Measurements from ENCODE around the gene AK1. TPM values are rescaled to one million over a fixed set of nuclear protein-coding genes. Genes with fewer than 3 reads are reported as not detected.
A peak's percentile ranks its signal among the peaks of the same experiment; 100 is the strongest.

AK1 gene
- 36.9 and 41.9 TPM in 2 replicates for total RNA-seq (2014; rRNA removed; shearing (Covaris generic))
- polyA plus RNA-seq (2014; cell fraction: nucleus; rRNA removed): 25.9 and 42.4 TPM in 2 replicates

GRCh38 chr9:127877566-127877998, at the start of gene AK1:
TSS of gene AK1 (minus strand) at chr9:127877675. CDS start at chr9:127874617, 3,058 bp downstream.
- peak; percentile 56 for DNase-seq (ENCODE audit: extremely low read depth, low read depth)

GRCh38 chr9:127926906-127927200, 49.4 kb upstream of the AK1 start:
- no peak for DNase-seq (ENCODE audit: extremely low read depth, low read depth)

- DNase-seq (ENCODE audit: extremely low read depth, low read depth): no peak
Measured at GRCh38 chr9:127925959-127926905, 48.8 kb upstream of the AK1 start.

GRCh38 chr9:127924736-127925444, 47.4 kb upstream of the AK1 start:
- no peak for DNase-seq (ENCODE audit: extremely low read depth, low read depth)

GRCh38 chr9:127923771-127924170, 46.3 kb upstream of the AK1 start:
- no peak for DNase-seq (ENCODE audit: extremely low read depth, low read depth)

GRCh38 chr9:127923046-127923445, 45.6 kb upstream of the AK1 start:
- no peak for DNase-seq (ENCODE audit: extremely low read depth, low read depth)

- no peak for DNase-seq (ENCODE audit: extremely low read depth, low read depth)
Measured at GRCh38 chr9:127921557-127922120, 44.2 kb upstream of the AK1 start.

GRCh38 chr9:127920794-127921193, 43.3 kb upstream of the AK1 start:
- DNase-seq (ENCODE audit: extremely low read depth, low read depth): no peak

GRCh38 chr9:127919253-127919815, 41.9 kb upstream of the AK1 start:
- peak; percentile 98 for DNase-seq (ENCODE audit: extremely low read depth, low read depth)

GRCh38 chr9:127918183-127919107, 41.0 kb upstream of the AK1 start:
- no peak for DNase-seq (ENCODE audit: extremely low read depth, low read depth)

- DNase-seq (ENCODE audit: extremely low read depth, low read depth): no peak
Measured at GRCh38 chr9:127917603-127918002, 40.1 kb upstream of the AK1 start.

- peak; percentile 88 for DNase-seq (ENCODE audit: extremely low read depth, low read depth)
Measured at GRCh38 chr9:127916720-127917581, 39.5 kb upstream of the AK1 start, which contains the start of gene ST6GALNAC4. TSS of gene ST6GALNAC4 (minus strand) at chr9:127917041. CDS start at chr9:127916419, 622 bp downstream.

- DNase-seq (ENCODE audit: extremely low read depth, low read depth): no peak
Measured at GRCh38 chr9:127915801-127916719, 38.6 kb upstream of the AK1 start.

GRCh38 chr9:127915325-127915752, 37.9 kb upstream of the AK1 start:
- no peak for DNase-seq (ENCODE audit: extremely low read depth, low read depth)

GRCh38 chr9:127913682-127914081, 36.2 kb upstream of the AK1 start:
- DNase-seq (ENCODE audit: extremely low read depth, low read depth): no peak

- no peak for DNase-seq (ENCODE audit: extremely low read depth, low read depth)
Measured at GRCh38 chr9:127912882-127913281, 35.4 kb upstream of the AK1 start.

GRCh38 chr9:127912296-127912695, 34.8 kb upstream of the AK1 start:
- no peak for DNase-seq (ENCODE audit: extremely low read depth, low read depth)

All from NCI-H460 (cell line).